ENCODE measurements around the gene SEM1.
"Not testable (repeated sequence)": the region's sequence is repeated elsewhere in the genome, so short reads cannot be mapped to it uniquely, and the experiment has no call there.

The SEM1 gene

GRCh38 chr7:96701258-96701657 lies 8.4 kb downstream of the SEM1 start:
- no peak for DNase-seq (ENCODE audit: low spot score)

- DNase-seq (ENCODE audit: low spot score) = no peak
Measured at GRCh38 chr7:96700516-96700915, 9.1 kb downstream of the SEM1 start.

GRCh38 chr7:96699219-96699871 lies 10.3 kb downstream of the SEM1 start:
- no peak for DNase-seq (ENCODE audit: low spot score)

GRCh38 chr7:96698449-96698848 lies 11.2 kb downstream of the SEM1 start:
- DNase-seq (ENCODE audit: low spot score) = not testable (repeated sequence)

- no peak for DNase-seq (ENCODE audit: low spot score)
Measured at GRCh38 chr7:96697822-96698221, 11.8 kb downstream of the SEM1 start.

GRCh38 chr7:96695581-96695980 lies 14.1 kb downstream of the SEM1 start:
- DNase-seq (ENCODE audit: low spot score) = no peak

GRCh38 chr7:96694082-96694481 lies 15.6 kb downstream of the SEM1 start:
- DNase-seq (ENCODE audit: low spot score) = no peak

- DNase-seq (ENCODE audit: low spot score) = no peak
Measured at GRCh38 chr7:96691702-96692101, 17.9 kb downstream of the SEM1 start.

- DNase-seq (ENCODE audit: low spot score) = no peak
Measured at GRCh38 chr7:96689414-96689813, 20.2 kb downstream of the SEM1 start.

- DNase-seq (ENCODE audit: low spot score) = no peak
Measured at GRCh38 chr7:96686305-96686704, 23.3 kb downstream of the SEM1 start.

GRCh38 chr7:96685755-96686154 lies 23.9 kb downstream of the SEM1 start:
- DNase-seq (ENCODE audit: low spot score) = no peak

- no peak for DNase-seq (ENCODE audit: low spot score)
Measured at GRCh38 chr7:96685353-96685752, 24.3 kb downstream of the SEM1 start.

GRCh38 chr7:96679886-96680285 lies 29.8 kb downstream of the SEM1 start:
- no peak for DNase-seq (ENCODE audit: low spot score)

GRCh38 chr7:96676919-96677318 lies 32.7 kb downstream of the SEM1 start:
- DNase-seq (ENCODE audit: low spot score) = no peak

GRCh38 chr7:96675548-96675947 lies 34.1 kb downstream of the SEM1 start:
- DNase-seq (ENCODE audit: low spot score) = no peak

- no peak for DNase-seq (ENCODE audit: low spot score)
Measured at GRCh38 chr7:96674565-96674964, 35.1 kb downstream of the SEM1 start.

GRCh38 chr7:96671854-96672253 lies 37.8 kb downstream of the SEM1 start:
- DNase-seq (ENCODE audit: low spot score) = no peak

GRCh38 chr7:96670338-96671289 lies 39.0 kb downstream of the SEM1 start:
- DNase-seq (ENCODE audit: low spot score) = no peak

GRCh38 chr7:96669812-96670211 lies 39.8 kb downstream of the SEM1 start:
- no peak for DNase-seq (ENCODE audit: low spot score)

GRCh38 chr7:96667026-96667425 lies 42.6 kb downstream of the SEM1 start:
- DNase-seq (ENCODE audit: low spot score) = no peak

GRCh38 chr7:96665689-96666088 lies 44.0 kb downstream of the SEM1 start:
- DNase-seq (ENCODE audit: low spot score) = no peak

- DNase-seq (ENCODE audit: low spot score) = no peak
Measured at GRCh38 chr7:96664793-96665192, 44.9 kb downstream of the SEM1 start.

GRCh38 chr7:96663871-96664445 lies 45.7 kb downstream of the SEM1 start:
- DNase-seq (ENCODE audit: low spot score) = no peak
